ENCODE measurements around the gene PRRT1.
"Not testable (repeated sequence)": the region's sequence is repeated elsewhere in the genome, so short reads cannot be mapped to it uniquely, and the experiment has no call there.

The PRRT1 gene

DNA sequence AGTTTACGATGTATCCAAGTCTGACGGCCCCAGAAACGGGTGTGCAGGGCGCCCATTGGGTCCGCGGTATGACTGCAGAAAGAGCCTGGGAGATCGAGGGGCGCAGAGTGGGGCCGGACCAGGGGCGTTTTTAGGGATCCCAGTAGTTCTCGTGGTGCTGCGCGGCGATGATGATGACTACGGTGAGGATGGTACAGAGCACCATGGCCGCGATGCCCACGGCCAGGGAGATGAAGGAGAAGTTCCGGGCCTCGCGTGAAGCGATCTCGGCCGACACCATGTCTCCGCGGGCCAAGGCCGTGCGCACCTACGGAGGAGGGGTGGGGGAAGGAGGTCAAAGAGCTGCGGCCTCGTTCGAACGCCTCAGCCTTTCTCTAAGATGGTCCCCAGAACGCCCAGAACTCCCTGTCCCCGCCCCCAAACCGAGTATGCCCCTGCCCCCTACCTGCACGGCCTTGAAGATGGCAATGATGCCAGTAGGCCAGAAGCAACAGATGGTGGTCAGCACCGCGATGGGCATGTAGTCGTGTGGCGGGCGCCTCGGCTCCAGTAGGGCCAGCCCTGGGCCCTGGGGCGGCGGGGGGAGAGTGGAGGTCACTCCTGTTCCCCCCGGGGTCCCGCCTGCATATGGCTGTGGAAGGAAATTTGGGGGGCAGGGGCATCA, 2.5 kb downstream of the PRRT1 start:
- no peak for DNase-seq

DNA sequence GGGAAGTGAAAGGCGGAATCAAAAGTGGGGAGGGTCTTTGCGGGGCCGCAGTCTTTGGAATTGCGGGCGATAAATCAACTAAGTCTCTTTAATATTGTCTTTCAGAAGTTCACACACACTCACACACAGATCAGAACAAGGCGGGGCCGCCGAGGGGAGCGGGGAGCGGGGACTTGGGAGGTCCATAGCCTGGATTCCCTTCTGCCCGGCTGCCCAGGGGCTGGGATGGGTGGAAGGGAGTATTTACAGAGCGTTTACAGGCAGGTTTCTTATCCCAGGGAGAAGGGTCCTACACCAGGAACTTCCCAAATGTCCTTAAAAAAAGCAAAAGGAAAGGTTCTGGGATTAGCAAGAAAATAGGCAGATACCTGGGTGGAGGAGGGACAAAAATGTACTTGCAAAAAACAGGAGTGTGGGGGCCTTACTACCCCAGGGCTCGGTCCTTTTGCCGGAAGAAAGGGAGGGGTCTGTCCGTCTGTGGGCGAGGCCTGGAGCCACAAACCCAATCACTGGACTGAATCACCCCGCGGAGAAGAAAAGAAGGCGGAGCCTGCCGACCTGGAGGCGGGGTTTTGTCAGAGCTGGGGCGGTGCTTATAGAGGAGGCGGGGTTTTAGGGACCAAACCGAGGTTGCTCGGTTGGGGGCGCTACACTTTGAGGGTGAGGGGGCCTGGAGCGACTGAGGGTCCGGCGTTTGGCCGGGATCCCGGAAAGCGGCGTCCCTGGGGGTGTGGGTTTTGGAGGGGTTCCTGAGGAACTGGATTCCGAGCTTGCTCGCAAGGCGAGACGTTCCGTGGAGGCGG, 3.2 kb downstream of the PRRT1 start:
- peak; percentile 11 for DNase-seq

DNA sequence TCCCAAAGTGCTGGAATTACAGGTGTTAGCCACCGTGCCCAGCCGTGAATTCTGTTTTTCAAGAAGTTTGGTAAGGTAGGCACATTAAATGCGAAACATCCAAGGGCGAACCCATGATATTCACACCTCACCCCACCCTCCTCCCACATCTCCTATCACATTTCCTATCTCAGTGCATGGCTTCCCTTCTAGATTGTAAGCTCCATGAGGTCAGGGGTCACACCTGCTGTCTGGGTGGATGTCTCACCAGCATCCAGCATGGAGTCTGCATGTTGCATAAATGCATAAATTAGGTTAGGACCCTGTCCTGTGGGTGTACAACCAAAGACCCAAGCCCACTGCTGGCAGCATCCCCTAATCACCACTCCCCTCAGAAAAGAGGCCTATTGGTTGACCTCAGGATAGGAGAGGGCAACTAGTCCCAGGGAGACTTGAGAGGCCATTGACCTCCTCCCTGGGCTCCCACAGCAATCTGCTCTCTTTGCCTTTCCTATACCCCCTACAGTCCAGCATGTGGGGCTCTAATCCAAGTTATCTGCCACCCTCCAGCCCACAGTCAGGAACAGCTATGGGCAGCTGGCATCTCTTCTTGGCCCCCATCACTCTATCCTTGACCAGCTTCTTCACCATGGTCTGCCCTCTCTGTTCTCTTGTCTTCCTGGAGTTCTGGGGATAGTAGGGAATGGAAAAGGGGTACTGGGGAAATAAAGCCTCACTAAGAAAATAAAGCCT, 4.2 kb downstream of the PRRT1 start:
- no peak for DNase-seq

DNA sequence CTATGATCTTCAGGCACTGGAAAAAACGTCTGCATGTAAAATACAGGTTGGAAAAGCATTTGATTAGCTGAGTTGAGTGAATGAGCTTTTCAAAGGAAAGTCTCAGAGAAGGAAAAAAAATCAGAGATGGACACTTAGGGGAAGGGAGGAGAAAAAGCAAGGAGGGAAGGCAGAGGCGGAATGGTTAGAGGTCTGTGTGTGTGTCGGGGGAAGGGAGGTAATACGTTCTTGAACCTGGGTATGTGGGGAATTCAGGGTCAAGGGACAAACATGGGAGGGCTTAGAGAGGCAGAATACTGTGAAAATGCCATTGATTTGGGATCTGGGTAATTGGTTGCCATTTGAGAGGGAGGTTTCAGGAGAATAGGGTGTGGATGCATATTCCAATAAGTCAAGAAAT, 5.1 kb downstream of the PRRT1 start:
- DNase-seq: no peak

DNA sequence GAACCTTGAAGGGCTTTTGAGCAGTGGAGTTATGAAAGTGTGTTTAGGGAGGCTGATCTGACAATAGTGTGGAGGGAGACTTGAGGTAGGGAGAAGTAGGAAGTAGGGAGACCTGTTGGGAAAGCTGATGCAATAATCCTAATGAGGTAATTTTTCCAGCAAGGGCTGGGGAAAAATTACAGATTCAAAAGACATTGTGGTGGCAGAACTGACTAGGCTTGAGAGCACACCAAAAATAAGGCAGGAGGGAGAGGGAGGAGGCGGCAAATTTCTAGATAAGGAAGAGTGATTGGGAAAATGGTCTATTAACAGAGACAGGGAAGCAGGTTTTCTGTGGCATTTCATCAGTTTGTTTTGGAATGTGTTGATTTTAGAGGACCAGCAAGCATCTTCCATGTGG, 5.5 kb downstream of the PRRT1 start:
- no peak for DNase-seq

DNA sequence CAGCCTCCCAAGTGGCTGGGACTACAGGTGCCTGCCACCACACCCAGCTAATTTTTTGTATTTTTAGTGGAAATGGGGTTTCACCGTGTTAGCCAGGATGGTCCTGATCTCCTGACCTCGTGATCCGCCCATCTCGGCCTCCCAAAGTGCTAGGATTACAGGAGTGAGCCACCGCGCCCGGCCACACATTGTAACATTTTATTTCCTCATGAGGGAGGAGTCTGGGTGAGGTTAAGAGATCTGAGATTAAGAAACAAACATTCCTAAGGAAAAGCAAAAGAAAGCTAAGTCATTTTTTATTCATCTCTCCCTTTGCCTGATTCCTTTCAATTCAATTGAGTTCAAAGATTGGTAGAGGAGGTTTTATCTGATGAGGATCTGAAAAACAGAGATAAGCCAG, 7.5 kb downstream of the PRRT1 start:
- DNase-seq: not testable (repeated sequence)

DNA sequence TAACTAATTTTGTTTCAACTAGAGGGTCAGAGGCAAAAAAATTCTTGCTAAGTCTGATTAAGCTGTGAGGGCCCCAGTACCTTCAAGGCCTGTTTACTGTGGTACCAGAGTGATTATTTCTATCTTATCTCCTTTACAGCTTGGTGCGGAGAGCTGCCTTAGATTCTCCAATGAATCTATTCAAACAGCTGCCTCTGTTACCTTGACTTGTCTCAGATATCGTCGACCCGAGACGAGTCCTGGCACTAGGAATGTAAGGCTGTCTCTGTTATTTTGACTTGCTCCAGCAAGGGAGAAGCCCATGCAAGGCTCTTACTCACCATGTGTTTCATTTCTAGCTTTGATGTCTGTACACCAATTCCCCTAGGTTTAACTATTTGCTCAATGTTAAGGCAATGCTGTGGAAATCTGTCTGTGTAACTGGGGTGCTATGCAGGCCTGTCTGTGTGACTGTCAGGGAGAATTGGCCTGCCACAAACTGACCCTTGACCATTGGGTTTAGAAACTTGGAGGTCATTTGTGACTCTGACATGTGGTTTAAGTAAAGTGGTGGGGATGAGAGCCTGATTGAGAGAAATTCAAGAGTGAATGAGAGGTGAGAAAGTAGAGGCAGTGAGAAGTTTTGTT, 11.2 kb downstream of the PRRT1 start:
- DNase-seq: no peak

DNA sequence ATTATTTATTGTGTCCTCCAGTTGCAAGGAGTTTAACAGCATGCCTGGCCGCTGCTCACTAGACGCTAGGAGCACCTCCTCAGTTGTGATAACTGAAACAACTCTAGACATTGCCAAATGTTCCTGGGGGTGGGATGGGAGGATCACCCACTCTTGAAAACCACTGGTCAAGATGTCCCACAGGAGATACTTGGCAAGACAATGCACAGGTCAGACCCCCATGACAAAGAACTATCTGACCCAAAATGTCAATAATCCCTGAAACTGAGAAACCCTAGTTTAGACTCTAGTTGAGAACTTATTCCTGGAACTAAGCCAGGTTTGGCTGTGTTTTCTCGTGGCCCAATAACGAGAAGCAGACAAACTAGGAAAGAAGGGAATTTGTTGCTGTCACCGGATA, 12.1 kb downstream of the PRRT1 start:
- no peak for DNase-seq

DNA sequence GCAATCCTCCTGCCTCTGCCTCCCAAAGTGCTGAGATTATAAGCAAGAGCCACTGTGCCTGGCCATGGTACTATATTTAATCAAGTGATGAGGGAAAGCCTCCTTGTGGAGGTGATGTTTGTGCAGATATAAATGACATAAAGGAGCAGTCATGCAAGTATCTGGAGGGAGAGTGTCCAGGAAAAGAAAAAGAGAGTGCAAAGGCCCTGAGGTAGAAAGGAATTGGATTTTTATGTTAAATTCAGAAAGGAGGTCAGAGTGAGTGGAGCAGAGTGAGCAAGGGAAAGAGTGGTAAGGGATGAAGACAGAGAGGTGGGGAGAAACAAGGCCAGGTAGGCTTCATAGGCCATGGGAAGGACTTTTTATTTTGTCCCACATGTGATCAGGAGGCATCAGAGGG, 14.3 kb downstream of the PRRT1 start:
- no peak for DNase-seq

DNA sequence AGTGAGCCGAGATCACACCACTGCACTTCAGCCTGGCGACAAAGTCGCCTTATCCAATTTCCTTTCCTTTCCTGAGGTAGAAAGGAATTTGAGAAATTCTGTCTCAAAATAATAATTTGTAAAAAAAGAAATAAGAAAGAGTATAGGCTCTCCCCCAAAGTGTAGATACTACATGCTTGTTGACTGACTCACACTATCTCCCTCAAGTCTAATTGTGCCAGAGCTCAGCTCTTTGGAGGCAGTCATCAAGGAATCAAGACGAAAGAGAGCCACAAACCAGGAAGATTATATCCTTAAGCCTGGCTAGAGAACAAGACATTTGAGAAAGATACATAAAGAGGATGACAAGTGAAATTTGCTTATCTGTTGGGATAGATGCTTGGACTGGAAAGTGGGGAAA, 18.0 kb downstream of the PRRT1 start:
- DNase-seq: peak; percentile 77

DNA sequence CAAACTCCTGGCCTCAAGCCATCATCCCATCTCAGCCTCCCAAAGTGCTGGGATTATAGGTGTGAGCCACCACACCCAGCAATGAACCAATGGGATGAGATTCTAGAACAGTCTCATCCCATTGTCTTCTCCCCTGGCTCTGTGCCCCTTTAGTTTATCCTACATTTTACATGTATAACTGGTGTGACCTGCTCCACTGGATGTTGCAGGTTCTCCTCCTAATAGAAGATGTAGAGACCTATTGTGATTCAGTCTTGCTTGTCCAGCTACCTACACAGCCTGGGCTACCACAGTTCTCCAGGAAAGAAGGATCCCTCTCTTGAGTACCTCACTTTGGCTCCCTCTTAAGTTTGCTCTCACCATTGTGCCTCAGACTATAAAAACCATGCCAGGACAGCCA, 19.6 kb downstream of the PRRT1 start:
- no peak for DNase-seq

DNA sequence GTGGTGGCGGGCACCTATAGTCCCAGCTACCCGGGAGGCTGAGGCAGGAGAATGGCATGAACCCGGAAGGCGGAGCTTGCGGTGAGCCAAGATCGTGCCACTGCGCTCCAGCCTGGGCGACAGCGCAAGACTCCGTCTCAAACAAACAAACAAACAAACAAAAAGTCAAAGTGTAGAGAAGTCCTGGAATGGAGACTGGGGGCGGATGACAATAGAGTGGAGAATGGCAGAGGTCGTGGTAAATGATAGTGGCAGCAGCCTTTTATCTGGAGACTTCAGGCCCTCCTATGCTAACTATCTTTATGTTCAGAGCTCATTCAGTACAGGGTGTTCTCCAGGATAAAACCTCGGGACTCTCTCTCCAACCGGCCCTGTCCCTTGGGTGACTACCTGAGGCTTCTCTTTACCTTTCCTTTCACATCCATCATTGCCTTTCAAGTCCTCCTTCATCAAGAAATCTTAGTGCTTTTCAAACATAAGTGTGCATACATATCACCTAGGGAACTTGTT, 20.2 kb downstream of the PRRT1 start:
- DNase-seq: no peak

DNA sequence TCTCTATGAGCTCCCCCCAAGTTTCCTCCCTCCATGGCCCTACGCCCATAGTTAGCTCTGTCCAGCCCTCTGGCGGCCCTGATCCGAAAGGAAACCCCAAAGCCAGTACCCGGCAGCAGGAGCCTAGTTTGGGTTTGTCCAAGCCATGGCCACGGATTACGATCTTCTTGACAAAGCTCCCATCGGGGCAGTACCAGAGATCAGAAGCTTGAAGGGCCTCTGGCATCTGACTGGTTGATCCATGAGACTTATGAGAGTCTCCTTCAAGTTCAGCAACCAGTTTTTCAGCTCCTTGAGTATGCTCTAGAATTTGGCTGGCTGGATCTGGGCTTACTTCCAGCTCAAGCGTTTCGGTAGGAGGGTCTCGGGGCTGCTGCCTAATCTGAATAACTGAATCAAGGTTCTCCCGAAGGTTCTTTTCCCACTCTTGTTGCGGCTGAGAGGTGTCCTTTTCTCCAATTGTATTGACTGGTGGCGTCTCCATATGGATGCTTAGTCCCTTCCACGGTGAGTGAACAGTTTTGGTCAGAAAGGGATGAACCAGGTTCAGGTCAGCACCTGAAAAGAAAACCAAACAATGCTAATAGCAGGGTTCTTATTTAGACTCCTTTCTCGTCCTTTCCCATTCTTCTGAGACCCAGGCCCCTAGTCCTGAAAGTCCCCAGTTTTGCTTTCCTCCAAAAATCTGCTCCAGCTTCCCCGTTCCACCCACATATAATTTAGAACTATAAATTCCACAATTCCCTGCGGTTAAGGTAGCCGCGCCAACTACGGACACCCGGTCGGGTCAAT, 22.2 kb downstream of the PRRT1 start:
- DNase-seq: no peak

DNA sequence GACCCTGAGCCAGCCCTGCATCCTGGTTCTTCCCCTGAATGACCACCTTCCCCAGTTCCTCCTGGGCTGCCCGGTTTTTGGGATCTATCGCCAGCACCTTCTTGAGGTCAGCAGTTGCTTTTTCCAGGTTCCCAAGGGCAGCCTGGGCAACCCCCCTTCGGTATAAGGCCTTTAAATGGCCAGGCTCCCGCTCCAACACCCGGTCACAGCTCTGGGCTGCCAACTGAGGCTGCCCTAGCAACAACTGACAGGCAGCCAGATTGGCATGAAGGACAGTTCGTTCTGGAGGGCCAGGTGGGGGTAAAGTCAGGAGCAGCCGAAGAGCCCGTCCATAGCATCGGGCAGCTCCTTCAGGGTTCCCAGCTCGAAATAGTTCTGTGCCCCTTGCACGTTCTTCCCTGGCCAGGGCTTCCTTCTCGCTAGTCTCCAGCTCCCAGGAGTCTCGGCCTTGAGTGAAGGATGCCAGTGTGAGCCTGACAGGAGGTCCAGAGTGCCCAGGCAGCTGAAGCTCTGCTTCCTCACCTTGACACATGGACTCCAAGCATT, 22.9 kb downstream of the PRRT1 start:
- no peak for DNase-seq

DNA sequence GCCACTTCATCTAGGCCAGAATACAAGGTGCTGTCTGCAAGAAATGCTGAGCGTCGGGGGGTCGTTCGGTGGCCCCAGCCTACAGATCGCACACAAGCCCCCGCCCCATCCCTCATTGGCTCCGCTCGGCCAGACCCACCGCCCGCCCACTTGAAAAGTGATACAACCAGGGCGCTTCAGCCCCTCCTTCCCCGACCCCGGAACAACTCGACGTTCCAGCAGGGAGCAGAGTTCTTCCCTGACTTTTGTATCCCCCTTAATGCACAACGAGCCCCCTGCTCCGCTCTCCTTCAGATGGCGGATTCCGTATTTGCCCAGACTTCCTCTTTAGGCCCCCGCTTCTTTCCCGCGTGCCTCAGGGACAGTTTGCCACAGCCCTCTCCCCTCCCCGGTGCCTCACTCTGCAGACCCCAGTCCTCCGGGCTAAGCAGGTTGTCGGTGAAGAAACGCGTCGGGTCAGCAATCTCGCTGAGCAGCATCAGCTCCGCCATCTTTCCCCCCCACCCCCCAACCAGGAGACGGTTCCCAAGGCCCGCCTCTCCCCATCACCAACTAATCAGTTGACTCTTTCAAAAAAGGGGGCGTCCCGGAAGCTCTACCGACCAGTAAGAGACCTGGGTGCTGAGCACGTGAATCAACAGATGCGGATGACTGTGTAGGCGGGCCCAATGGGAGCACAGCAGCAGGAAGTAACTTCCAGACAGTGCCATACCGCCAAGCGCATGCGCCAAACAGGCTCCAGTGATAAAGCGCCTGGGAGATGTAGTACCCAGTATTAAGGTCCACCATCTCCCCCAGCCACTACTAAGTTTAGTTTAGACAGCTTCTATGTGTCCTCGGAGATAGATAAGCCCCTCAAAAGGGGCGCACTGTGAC, 23.8 kb downstream of the PRRT1 start, which contains the start of gene ATF6B:
ATF6B (minus strand) TSS at position 530 of the 876 bp plus-strand sequence; CDS start at position 491, 39 bp downstream.
- peak; percentile 100 for DNase-seq

DNA sequence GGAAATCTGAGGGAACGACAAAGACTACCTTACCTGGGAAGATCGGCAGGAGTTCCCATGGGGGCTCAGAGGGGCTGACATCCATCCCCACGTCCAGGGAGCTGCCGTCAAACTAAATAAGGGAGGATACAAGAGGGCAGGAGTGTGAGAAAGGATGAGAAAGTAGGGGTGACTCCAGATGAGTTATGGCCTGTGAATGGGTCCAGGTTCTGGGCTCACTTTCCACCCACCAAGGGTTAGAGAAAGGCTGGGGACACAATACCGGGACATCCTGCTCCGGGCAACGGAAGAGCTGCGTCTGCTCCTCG, 24.4 kb downstream of the PRRT1 start:
- no peak for DNase-seq

DNA sequence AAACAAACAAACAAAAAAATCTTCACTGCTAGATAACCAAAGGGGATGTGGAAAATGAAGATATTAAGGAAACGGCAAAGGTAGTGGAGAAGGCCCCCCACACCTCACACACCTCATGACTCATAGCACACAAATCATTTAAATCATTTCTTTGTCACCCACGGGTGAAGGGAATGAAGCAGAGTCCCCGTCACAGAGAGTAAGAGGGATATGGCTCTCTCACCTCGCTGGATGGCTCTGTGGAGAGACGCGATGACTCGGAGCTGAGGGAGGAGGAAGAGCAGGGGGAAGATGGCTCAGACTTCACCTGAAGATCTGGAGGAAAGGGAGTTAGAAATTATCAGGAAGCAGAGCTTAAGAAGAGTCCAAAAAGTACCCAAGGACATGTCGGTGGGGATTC, 24.9 kb downstream of the PRRT1 start:
- no peak for DNase-seq

DNA sequence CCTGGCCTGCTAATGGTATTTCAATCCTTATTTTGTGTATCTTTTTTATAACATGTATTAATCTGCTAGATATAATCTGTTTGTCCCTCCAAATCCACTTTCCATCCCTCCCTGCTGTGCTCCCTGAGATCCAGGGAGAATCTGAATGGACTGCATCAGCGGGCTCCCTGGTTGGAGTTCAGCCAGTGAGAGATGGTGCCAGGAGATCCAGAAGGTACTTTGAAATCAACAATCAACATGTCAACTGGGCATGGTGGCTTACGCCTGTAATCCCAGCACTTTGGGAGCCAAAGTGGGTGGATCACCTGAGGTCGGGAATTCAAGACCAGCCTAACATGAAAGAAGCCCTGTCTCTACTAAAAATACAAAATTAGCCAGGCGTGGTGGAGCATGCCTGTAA, 28.1 kb downstream of the PRRT1 start:
- DNase-seq: no peak

DNA sequence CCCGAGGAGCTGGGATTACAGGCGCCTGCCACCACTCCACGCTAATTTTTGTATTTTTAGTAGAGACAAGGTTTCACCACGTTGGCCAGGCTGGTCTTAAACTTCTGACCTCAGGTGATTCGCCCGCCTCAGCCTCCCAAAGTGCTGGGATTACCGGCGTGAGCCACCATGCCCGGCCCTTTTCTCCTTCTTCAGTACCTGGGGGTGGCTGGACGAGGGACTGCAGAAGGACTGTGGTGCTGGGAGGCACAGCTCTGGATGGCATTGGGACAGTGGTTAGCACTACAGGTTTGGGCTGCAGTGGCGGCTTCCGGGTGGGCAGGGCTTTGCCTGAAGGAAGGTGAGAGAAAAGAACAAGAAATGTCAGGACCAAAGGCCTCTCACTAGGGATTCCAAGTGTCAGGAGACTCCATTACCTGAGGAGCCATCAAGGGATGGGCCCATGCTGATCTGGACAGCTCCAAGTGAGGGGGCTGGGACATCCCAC, 31.1 kb downstream of the PRRT1 start:
- DNase-seq: no peak

DNA sequence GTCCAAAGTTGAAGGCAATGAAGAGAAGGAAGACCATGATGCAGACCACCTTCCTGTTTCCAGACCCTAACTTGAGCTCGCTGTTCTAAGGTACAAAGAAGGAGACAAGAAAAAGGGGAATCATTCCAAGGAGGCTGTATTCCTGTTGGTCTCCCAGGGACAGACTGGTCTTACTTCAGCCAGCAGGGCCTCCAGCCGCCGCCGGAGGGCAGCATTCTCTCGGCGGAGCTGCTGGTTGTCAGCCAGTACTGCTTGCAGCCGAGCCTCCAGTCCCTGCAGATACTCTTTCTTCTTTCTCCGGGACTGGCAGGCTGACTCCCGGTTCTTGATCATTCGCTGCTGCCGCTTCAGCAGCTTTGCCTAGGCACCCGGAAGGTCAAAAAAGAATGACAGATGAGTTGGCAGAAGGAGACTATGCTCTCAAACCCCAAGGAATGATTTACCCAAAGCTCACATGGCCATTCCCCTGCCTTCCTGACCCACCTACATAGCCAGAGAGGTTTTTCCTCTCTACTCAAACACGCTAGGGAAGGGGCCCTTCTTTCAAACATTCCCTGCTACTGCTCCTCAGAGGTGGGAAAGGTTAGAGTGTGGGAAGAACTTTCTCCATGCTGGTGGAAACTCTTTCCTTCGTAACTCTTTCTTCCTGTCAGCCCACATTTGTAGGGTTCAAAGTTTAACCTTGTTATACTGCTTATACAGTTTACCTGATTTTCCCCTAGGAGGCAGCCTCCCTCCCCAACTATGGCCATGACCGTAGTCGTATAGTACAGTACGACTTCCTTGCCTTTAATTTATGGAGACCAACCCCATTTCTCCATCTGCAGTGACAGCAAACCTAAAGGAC, 32.7 kb downstream of the PRRT1 start:
- DNase-seq: peak; percentile 82

All from fibroblast of skin of scalp (primary cell).